GM21737 (cell line): ENCODE measurements around the gene ITPRID2.
"Not testable (repeated sequence)": the region's sequence is repeated elsewhere in the genome, so short reads cannot be mapped to it uniquely, and the experiment has no call there.

Experiments
- ATAC-seq: cut with Tn5 transposase; IDR thresholded peaks from one replicate; pipeline ENCODE4 v1.9.1; 2021; ENCODE audit warnings: mild to moderate bottlenecking, moderate library complexity; ENCODE audit not compliant: unreplicated experiment

ITPRID2 gene

GRCh38 chr2:181957668-181958067, 66.1 kb downstream of the ITPRID2 start:
- ATAC-seq: no peak

GRCh38 chr2:181958726-181959125, 67.2 kb downstream of the ITPRID2 start:
- no peak for ATAC-seq

- ATAC-seq: no peak
Measured at GRCh38 chr2:181959508-181959907, 68.0 kb downstream of the ITPRID2 start.

- ATAC-seq: not testable (repeated sequence)
Measured at GRCh38 chr2:181961167-181961566, 69.6 kb downstream of the ITPRID2 start.

- no peak for ATAC-seq
Measured at GRCh38 chr2:181962142-181962541, 70.6 kb downstream of the ITPRID2 start.

- no peak for ATAC-seq
Measured at GRCh38 chr2:181970160-181970794, 78.7 kb downstream of the ITPRID2 start.

- ATAC-seq: no peak
Measured at GRCh38 chr2:181971032-181971431, 79.5 kb downstream of the ITPRID2 start.

- ATAC-seq: no peak
Measured at GRCh38 chr2:181972431-181973170, 81.1 kb downstream of the ITPRID2 start.

- ATAC-seq: no peak
Measured at GRCh38 chr2:181973171-181973783, 81.7 kb downstream of the ITPRID2 start.

- no peak for ATAC-seq
Measured at GRCh38 chr2:181977661-181978350, 86.3 kb downstream of the ITPRID2 start.

GRCh38 chr2:181978351-181979150, 87.0 kb downstream of the ITPRID2 start:
- ATAC-seq: no peak
